SK-N-SH (cell line): Measurements from ENCODE around the gene NPIPB8. TPM values are rescaled to one million over a fixed set of nuclear protein-coding genes. Genes with fewer than 3 reads are reported as not detected.
"Not testable (repeated sequence)": the region's sequence is repeated elsewhere in the genome, so short reads cannot be mapped to it uniquely, and the experiment has no call there.

Experiments
- CTCF ChIA-PET: fragments of 300-600, 350-600 bp; formaldehyde crosslinking; extraction: SDS; loops from one replicate; lab custom pipeline; 2021; lab: Yijun Ruan, JAX
- POLR2A ChIA-PET: fragments of 350-600 bp; sonication (Branson Sonifier 250); formaldehyde crosslinking; extraction: SDS; loops from one replicate; lab custom pipeline; 2020; ENCODE audit warnings: antibody characterized with exemption, inconsistent platforms; lab: Yijun Ruan, JAX
- DNase-seq: peaks from one replicate; pipeline ENCODE4 v3.0.0; 2012
- H2AFZ ChIP-seq: fragments of 200-600 bp; sonication (generic); 2 replicates; pipeline ENCODE4 v1.8.1; 2016; ENCODE audit warnings: antibody characterized with exemption, mild to moderate bottlenecking, low read depth
- H3F3A ChIP-seq: fragments of 200-600 bp; sonication (generic); replicated peaks from 2 replicates; pipeline ENCODE3; 2016; ENCODE audit warnings: antibody characterized with exemption, mild to moderate bottlenecking; ENCODE audit not compliant: insufficient read depth
- H3K27ac ChIP-seq, 2 experiments: fragments of 200-500 bp in 1 of 2; fragments of 200-600 bp in 1 of 2; sonication (Bioruptor generic) in 1 of 2; sonication (generic), shearing (Covaris generic) in 1 of 2; 2 replicates each; pipeline versions ENCODE4 v1.5.1 to v1.6.1; 2014 to 2016; ENCODE audit warnings: low read depth in 2 of 2, inconsistent platforms in 1 of 2, low read length in 1 of 2, mild to moderate bottlenecking in 1 of 2, mixed read lengths in 1 of 2
- H3K27me3 ChIP-seq: fragments of 200-600 bp; sonication (generic), shearing (Covaris generic); 2 replicates; pipeline ENCODE4 v1.6.1; 2016; ENCODE audit warnings: mixed run types; ENCODE audit not compliant: insufficient read depth
- H3K36me3 ChIP-seq, 2 experiments: fragments of 200-500 bp in 1 of 2; fragments of 200-600 bp in 1 of 2; sonication (Bioruptor generic) in 1 of 2; sonication (generic) in 1 of 2; replicated peaks in 1 of 2; 2 replicates each; pipeline versions ENCODE3 to v1.5.1; 2014 to 2016; ENCODE audit warnings: low read length in 1 of 2, mild to moderate bottlenecking in 1 of 2; ENCODE audit not compliant: insufficient read depth in 2 of 2, control insufficient read depth in 1 of 2
- H3K4me1 ChIP-seq, 2 experiments: fragments of 200-500 bp in 1 of 2; fragments of 200-600 bp in 1 of 2; sonication (Bioruptor generic) in 1 of 2; sonication (generic), shearing (Covaris generic) in 1 of 2; 2 replicates each; pipeline versions ENCODE4 v1.5.1 to v1.6.1; 2014 to 2016; ENCODE audit warnings: low read depth in 1 of 2, low read length in 1 of 2, mixed run types in 1 of 2; ENCODE audit not compliant: insufficient read depth in 2 of 2, control insufficient read depth in 1 of 2
- H3K4me2 ChIP-seq: fragments of 200-600 bp; sonication (generic), shearing (Covaris generic); 2 replicates; pipeline ENCODE4 v1.6.1; 2017; ENCODE audit warnings: mixed run types
- H3K4me3 ChIP-seq, 2 experiments: fragments of 200-500 bp in 1 of 2; fragments of 200-600 bp in 1 of 2; sonication (Bioruptor generic) in 1 of 2; sonication (generic), shearing (Covaris generic) in 1 of 2; 2 replicates each; pipeline versions ENCODE4 v1.5.1 to v1.8.1; 2014 to 2016; ENCODE audit warnings: low read depth in 2 of 2, inconsistent platforms in 1 of 2, low read length in 1 of 2, mild to moderate bottlenecking in 1 of 2, mixed read lengths in 1 of 2, moderate library complexity in 1 of 2
- H3K79me2 ChIP-seq: fragments of 200-600 bp; sonication (generic); 2 replicates; pipeline ENCODE4 v1.8.1; 2017; ENCODE audit warnings: mild to moderate bottlenecking; ENCODE audit not compliant: insufficient read depth
- H3K9ac ChIP-seq: fragments of 200-600 bp; sonication (generic); 2 replicates; pipeline ENCODE4 v1.6.1; 2017; ENCODE audit warnings: mixed run types
- H3K9me2 ChIP-seq: fragments of 200-600 bp; sonication (generic); 2 replicates; pipeline ENCODE4 v1.6.1; 2017; ENCODE audit warnings: mixed run types
- H3K9me3 ChIP-seq: fragments of 200-600 bp; sonication (generic); 2 replicates; pipeline ENCODE4 v1.6.1; 2017; ENCODE audit warnings: mixed run types, mild to moderate bottlenecking, moderate library complexity
- H4K20me1 ChIP-seq: fragments of 200-600 bp; sonication (generic); 2 replicates; pipeline ENCODE4 v1.6.1; 2017; ENCODE audit warnings: mild to moderate bottlenecking, mixed run types; ENCODE audit not compliant: insufficient read depth
- FOSL2 ChIP-seq: IDR thresholded peaks from 2 replicates; pipeline ENCODE4 v1.4.0; 2012; ENCODE audit warnings: low read depth, mild to moderate bottlenecking, moderate library complexity, borderline replicate concordance
- GATA2 ChIP-seq: sonication (generic); formaldehyde crosslinking; IDR thresholded peaks from 2 replicates; pipeline ENCODE4 v1.5.0; 2020; ENCODE audit warnings: mild to moderate bottlenecking, missing genetic modification reagents
- NFIC ChIP-seq: IDR thresholded peaks from 2 replicates; pipeline ENCODE4 v1.4.0; 2012; ENCODE audit warnings: borderline replicate concordance
- POLR2AphosphoS5 ChIP-seq: IDR thresholded peaks from 2 replicates; pipeline ENCODE4 v1.6.1; 2012; ENCODE audit warnings: low read depth, low read length
- RAD21 ChIP-seq: IDR thresholded peaks from 2 replicates; pipeline ENCODE4 v1.6.1; 2012; ENCODE audit warnings: mild to moderate bottlenecking, low read length
- RFX5 ChIP-seq: IDR thresholded peaks from 2 replicates; pipeline ENCODE4 v1.6.1; 2012; ENCODE audit warnings: mild to moderate bottlenecking, improper control_type of control experiment, low read length
- YY1 ChIP-seq: IDR thresholded peaks from 2 replicates; pipeline ENCODE4 v1.4.0; 2012; ENCODE audit warnings: low read depth, mild to moderate bottlenecking
- WGBS: methylation state at CpG from one replicate; pipeline ENCODE4 v1.1.6; 2017; ENCODE audit warnings: low lambda C conversion rate; 5-methylcytosine and 5-hydroxymethylcytosine counted together
- polyA plus RNA-seq, 3 experiments: library from polyadenylated mRNA; depleted of rRNA; stranded (reverse); fragments of >200 nt; gene quantifications; 2 replicates each; pipeline ENCODE4 v1.2.3, GENCODE V29; 2012
- TF ChIP-seq, protein P1 (sequence below): fragments of 200-600 bp; sonication (generic); IDR thresholded peaks from 2 replicates; pipeline ENCODE4 v1.6.1; 2017; ENCODE audit warnings: antibody characterized with exemption, mild to moderate bottlenecking, moderate library complexity
- TF ChIP-seq, protein P2 (sequence below): IDR thresholded peaks from 2 replicates; pipeline ENCODE4 v1.4.0; 2012; ENCODE audit warnings: low read depth

Gene NPIPB8
- polyA plus RNA-seq, 1 of the 3 experiments (the other 2 are of a cell fraction): not detected

DNA sequence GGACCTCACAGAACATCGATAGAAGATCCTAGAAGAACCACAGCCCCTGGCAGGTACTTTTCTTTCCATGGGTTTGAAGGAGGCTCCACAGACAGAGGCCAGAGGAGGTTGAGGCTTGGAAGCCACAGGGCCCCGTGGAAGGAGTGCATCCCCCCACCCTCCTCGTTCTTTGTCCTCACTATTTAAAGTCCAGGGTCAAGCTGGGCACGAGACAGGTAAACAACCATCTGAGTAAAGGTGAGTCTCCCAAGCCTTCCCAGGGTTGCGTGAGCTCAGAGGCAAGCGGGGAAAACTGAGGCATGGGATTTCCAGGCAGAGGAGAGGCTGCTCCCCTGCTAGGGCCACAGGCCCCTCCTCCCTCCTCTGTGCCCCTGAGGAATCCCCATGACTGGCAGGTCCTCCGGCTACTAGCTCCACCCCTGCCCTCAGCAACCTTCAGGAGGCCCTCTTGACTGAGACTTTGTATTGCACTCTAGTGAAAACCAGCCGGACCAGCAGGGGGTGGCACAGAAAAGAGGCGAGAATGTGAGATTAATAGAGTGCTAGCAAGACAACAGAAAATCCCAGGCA, 40.1 kb upstream of the NPIPB8 start:
- Histone ChIP-seq H3K79me2 (no peaks in the 10 kb centered on the region), H3K9me3 (no peaks in the 10 kb centered on the region), H3K27ac (no peak overlapping the region), H3K4me2 (no peak overlapping the region), H3F3A (no peaks in the 10 kb centered on the region), H3K4me3 (no peak overlapping the region), H4K20me1 (no peaks in the 10 kb centered on the region), H3K9ac (no peak overlapping the region), H3K36me3 (no peaks in the 10 kb centered on the region), H3K27me3 (no peaks in the 10 kb centered on the region), H2AFZ (no peak overlapping the region)
- POLR2A ChIA-PET: no interaction called here
- 68% methylated on average over 9 of the region's 9 CpGs for WGBS
- no peak for DNase-seq
- CTCF ChIA-PET: no interaction called here
- TF ChIP-seq NFIC (no peak), GATA2 (CRISPR knock-in tag) (no peak), RAD21 (no peak), FOSL2 (no peak), RFX5 (no peak), YY1 (no peak), POLR2AphosphoS5 (no peak)
- TF ChIP-seq, protein P1, sequence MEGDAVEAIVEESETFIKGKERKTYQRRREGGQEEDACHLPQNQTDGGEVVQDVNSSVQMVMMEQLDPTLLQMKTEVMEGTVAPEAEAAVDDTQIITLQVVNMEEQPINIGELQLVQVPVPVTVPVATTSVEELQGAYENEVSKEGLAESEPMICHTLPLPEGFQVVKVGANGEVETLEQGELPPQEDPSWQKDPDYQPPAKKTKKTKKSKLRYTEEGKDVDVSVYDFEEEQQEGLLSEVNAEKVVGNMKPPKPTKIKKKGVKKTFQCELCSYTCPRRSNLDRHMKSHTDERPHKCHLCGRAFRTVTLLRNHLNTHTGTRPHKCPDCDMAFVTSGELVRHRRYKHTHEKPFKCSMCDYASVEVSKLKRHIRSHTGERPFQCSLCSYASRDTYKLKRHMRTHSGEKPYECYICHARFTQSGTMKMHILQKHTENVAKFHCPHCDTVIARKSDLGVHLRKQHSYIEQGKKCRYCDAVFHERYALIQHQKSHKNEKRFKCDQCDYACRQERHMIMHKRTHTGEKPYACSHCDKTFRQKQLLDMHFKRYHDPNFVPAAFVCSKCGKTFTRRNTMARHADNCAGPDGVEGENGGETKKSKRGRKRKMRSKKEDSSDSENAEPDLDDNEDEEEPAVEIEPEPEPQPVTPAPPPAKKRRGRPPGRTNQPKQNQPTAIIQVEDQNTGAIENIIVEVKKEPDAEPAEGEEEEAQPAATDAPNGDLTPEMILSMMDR: no peak
- TF ChIP-seq, protein P2, sequence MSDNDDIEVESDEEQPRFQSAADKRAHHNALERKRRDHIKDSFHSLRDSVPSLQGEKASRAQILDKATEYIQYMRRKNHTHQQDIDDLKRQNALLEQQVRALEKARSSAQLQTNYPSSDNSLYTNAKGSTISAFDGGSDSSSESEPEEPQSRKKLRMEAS: no peak
- TF ChIP-seq, all 33 proteins: peak for 0
- no peaks in the 10 kb centered on the region for H3K4me1 ChIP-seq
- H3K9me2 ChIP-seq: no peaks in the 10 kb centered on the region

DNA sequence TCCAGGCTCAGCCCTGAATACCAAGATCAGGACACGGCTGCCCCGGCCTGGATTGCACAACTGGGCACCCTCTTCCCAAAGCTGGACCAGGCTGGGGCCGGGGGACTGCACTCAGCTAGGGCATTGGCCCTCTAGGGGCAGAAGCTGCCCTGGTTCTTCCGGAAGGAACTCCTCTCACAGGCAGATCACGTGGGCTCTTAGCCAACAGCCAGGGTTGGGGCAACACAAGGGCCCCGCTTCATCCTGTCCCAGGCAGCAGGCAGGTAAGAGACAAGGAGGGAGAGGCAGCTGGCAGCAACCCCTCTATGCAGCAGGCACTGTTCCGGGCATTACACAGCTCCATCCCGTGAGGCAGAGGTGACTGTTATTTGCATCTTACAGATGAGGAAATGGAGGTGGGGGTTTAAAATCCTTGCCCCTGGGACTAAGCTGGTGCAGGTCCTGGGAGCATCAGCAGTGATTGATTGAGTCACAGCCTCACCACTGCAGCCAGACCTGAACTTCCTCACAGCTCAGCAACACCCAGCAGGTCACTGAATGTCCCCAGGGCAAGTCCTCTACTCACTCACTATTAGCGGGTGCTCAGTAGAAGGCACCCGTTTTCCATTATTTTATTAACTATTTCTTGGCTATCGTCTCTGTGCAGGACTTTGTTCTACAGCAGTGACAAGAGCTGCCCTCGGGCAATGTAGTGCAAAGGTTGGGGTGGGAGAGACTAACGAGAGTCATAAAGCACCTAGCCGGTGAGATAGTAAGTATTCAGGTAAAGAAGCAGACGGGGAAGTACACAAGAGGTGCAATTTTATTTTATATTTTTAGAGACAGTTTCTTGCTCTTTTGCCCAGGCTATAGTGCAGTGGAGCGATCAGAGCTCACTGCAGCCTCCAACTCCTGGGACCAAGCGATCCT, 38.2 kb upstream of the NPIPB8 start:
- H3K4me1 ChIP-seq, CTCF ChIA-PET: not testable (repeated sequence)

DNA sequence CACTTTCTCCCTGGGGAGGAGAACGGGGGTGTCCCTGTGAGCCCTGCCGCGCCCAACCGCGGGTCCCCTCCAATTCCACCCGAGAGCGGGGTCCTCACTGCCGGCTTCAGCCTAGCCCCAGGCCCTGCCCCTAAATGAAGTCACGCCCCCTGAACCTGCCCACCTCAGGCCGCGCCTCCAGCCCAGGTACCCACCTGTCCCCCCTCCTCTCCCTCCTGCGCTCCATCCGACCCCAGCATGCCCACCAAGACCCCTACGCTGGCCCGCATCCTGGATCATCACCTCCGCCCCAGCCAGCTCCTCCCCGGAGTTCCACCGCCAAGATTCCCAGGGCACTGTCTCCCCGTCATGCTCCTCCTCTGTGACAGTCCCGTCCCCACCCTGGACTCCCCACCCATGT, 36.9 kb upstream of the NPIPB8 start:
- H3K9ac ChIP-seq, H2AFZ ChIP-seq, H3K36me3 ChIP-seq, H4K20me1 ChIP-seq, H3K4me1 ChIP-seq, H3K9me2 ChIP-seq, CTCF ChIA-PET, POLR2A ChIA-PET, H3K27ac ChIP-seq, H3K4me3 ChIP-seq, H3F3A ChIP-seq, H3K4me2 ChIP-seq, H3K79me2 ChIP-seq, DNase-seq, H3K27me3 ChIP-seq, H3K9me3 ChIP-seq: not testable (repeated sequence)
- 89% methylated on average over 12 of the region's 20 CpGs for WGBS

More for the DNA sequence above, 38.2 kb upstream of the NPIPB8 start:
- H3K27me3 ChIP-seq, H3K4me2 ChIP-seq, H3K36me3 ChIP-seq, DNase-seq, H3K9ac ChIP-seq, H4K20me1 ChIP-seq, H3K79me2 ChIP-seq, H3K27ac ChIP-seq, H3K9me3 ChIP-seq, H3K9me2 ChIP-seq, H3F3A ChIP-seq, POLR2A ChIA-PET, H2AFZ ChIP-seq, H3K4me3 ChIP-seq: not testable (repeated sequence)
- WGBS: no CpG with 5 or more reads among the region's 17 CpGs

DNA sequence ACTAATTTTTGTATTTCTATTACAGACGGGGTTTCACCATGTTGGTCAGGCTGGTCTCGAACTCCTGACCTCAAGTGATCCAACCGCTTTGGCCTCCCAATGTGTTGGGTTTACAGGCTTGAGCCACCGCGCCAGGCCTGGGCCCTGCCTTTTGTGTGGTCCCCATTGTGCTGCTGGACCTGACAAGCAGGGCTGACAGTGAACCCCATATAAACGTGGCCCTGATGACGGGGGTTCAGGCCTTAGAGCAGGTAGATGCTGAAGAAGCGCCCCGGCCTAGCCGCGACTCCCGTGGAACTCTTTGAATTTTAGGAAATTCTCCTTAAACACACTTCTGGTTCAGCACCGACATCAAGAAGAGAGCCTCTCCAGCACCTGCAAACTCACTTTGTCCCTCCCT, 36.3 kb upstream of the NPIPB8 start:
- H3K27ac ChIP-seq, CTCF ChIA-PET, H3K9me3 ChIP-seq, H3K4me2 ChIP-seq, H3K4me3 ChIP-seq, H4K20me1 ChIP-seq, DNase-seq, H2AFZ ChIP-seq, H3K9me2 ChIP-seq, H3K27me3 ChIP-seq, H3K36me3 ChIP-seq, H3K9ac ChIP-seq, H3K79me2 ChIP-seq, H3F3A ChIP-seq, H3K4me1 ChIP-seq, POLR2A ChIA-PET: not testable (repeated sequence)
- 88% methylated on average over 10 of the region's 13 CpGs for WGBS

DNA sequence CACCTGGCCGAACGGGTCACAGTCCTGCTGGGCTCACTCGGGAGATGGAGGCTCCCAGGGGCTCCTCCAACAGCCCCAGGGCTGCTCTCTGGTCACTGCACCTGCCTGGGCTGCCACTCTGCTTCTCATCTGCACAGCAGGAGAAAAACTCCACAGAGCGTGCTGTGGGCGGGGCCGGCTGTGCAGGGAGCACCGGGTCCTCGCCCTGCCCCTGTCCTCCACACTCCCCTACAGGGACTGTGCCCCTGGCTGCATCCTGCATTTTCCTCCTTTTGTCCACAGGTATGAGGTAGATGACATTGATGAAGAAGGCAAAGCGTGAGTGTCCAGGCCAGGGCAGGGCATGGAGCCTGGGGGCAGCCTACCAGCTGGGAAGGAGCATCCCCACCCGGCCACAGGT, 35.8 kb upstream of the NPIPB8 start:
- CTCF ChIA-PET, DNase-seq, H2AFZ ChIP-seq, H3K9me3 ChIP-seq, H3K9me2 ChIP-seq, H3K27me3 ChIP-seq, H3K79me2 ChIP-seq, POLR2A ChIA-PET, H4K20me1 ChIP-seq, H3K4me2 ChIP-seq, H3K9ac ChIP-seq, H3K4me1 ChIP-seq, H3K27ac ChIP-seq, H3F3A ChIP-seq, H3K4me3 ChIP-seq, H3K36me3 ChIP-seq: not testable (repeated sequence)
- WGBS: no CpG with 5 or more reads among the region's 10 CpGs
